ENCODE data around the gene PPTC7.

DNA sequence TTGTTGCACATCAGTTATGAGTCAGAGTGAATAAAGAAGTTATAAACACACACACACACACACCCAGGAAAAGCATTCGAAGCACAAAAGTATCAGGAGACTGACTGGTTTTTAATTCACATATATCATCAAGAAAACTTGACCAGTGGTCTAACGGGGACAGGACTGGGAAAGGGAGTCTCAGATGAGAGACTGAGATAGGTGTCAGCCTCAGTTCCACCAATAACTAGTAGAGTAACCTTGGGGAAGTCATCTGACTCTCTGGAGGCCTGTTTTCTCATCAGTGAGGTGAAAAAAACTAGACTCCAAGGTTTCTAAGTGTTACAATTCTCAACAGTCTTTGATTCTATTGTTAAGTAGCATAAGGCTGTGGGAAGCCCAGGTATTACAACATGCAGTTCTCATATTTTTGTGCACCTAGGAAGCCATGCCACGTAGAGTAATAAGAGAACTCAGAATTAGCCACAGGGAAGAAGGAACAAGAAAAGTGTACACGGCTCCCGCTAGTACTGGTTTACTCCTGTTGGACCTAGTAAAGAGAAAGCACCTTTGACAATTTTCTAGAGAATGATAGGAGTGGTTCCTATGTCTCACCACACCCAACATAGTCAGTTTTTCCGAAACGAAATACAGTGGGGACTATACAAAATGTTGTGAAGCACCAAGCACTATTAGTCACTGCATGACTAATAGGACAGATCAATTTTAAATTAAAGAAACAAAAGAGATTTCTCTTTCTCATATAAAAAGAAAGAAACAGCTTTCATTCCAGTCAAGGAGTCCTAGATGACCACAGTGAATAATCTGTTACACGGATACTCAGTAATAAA lies 5.0 kb downstream of the PPTC7 start:
- TF ChIP-seq, protein P1, sequence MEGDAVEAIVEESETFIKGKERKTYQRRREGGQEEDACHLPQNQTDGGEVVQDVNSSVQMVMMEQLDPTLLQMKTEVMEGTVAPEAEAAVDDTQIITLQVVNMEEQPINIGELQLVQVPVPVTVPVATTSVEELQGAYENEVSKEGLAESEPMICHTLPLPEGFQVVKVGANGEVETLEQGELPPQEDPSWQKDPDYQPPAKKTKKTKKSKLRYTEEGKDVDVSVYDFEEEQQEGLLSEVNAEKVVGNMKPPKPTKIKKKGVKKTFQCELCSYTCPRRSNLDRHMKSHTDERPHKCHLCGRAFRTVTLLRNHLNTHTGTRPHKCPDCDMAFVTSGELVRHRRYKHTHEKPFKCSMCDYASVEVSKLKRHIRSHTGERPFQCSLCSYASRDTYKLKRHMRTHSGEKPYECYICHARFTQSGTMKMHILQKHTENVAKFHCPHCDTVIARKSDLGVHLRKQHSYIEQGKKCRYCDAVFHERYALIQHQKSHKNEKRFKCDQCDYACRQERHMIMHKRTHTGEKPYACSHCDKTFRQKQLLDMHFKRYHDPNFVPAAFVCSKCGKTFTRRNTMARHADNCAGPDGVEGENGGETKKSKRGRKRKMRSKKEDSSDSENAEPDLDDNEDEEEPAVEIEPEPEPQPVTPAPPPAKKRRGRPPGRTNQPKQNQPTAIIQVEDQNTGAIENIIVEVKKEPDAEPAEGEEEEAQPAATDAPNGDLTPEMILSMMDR (IDR thresholded peaks at IDR 0.05; ENCODE audit: low read depth, low read length): no peak
- TF ChIP-seq EZH2phosphoT487 (IDR thresholded peaks at IDR 0.05; ENCODE audit: low read depth): no peak
